Measurements from ENCODE around the gene TREH.
A peak's percentile ranks its signal among the peaks of the same experiment; 100 is the strongest.

TREH gene

DNA sequence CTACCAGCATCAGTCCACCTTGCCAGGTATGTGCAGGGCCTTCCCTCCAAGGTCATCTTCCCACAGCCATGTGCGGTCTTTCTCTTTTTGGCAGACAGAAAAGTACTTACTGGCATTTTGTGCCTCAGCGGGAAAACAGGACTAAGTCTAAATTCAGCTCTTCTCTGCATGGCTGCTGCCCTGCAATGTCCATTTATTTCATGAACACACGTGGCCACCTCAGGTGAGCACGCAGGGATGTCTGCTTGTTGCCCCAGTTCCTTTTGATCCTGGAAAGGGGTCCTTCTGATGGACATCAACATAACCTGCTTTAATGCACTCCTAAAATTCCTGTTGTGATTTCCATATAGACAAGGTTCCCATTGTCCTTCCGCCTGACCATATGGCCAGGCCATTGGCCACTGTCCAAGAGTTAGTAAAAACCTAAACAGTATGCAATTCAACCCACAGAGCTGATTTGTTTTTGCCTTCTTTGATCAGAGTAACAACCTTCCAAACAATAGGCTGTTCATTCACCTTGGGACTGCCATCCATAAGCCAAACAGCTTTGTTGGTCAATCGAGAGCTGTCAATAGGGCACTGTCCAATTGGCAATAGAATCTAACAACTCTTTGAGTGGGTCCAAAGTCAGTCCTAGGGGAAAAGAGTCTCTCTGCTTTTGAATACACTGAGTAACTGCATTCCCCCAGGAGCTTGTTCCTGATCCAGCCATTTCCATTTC is 5.9 kb downstream of the TREH start:
- no peak for TF ChIP-seq CTCF (IDR thresholded peaks at IDR 0.05; ENCODE audit: low read length, missing control alignments)
- H3K4me3 ChIP-seq (replicated peaks; ENCODE audit: low read depth, low read length) = no peak overlapping the region
- DNase-seq (ENCODE audit: low read depth) = no peak

GRCh38 chr11:118672846-118673245 is 6.6 kb downstream of the TREH start:
- no peak overlapping the region for H3K4me3 ChIP-seq (replicated peaks; ENCODE audit: low read depth, low read length)
- peak; percentile 35 for DNase-seq (ENCODE audit: low read depth)
- TF ChIP-seq CTCF (IDR thresholded peaks at IDR 0.05; ENCODE audit: low read length, missing control alignments) = peak; percentile 36

- TF ChIP-seq CTCF (IDR thresholded peaks at IDR 0.05; ENCODE audit: low read length, missing control alignments) = no peak
- no peak for DNase-seq (ENCODE audit: low read depth)
- H3K4me3 ChIP-seq (replicated peaks; ENCODE audit: low read depth, low read length) = no peak overlapping the region
These were observed 8.2 kb downstream of the TREH start for GRCh38 chr11:118671254-118671653.

- DNase-seq (ENCODE audit: low read depth) = no peak
- no peak overlapping the region for H3K4me3 ChIP-seq (replicated peaks; ENCODE audit: low read depth, low read length)
- TF ChIP-seq CTCF (IDR thresholded peaks at IDR 0.05; ENCODE audit: low read length, missing control alignments) = no peak
These were observed 9.4 kb downstream of the TREH start for GRCh38 chr11:118670063-118670462.

DNA sequence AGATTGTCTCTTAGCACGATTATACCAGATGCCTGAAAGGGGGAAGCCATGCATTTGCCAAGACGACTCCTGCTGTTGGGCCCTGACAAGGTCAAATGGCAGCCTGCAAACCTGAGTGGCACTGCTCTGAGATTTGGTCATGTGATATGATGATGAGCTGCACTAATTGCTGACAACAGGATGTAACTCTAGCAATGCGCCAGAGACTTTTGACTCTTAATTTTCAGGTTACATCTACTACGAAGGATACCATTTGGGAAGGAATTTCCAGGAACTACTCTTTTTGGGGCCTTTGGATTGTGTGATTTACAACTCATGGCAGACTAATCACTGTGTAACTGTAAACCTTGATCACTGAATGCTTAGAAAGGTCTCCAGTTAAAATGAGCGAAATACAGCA is 13.1 kb downstream of the TREH start:
- no peak for DNase-seq (ENCODE audit: low read depth)
- TF ChIP-seq CTCF (IDR thresholded peaks at IDR 0.05; ENCODE audit: low read length, missing control alignments) = no peak
- H3K4me3 ChIP-seq (replicated peaks; ENCODE audit: low read depth, low read length) = no peak overlapping the region

DNA sequence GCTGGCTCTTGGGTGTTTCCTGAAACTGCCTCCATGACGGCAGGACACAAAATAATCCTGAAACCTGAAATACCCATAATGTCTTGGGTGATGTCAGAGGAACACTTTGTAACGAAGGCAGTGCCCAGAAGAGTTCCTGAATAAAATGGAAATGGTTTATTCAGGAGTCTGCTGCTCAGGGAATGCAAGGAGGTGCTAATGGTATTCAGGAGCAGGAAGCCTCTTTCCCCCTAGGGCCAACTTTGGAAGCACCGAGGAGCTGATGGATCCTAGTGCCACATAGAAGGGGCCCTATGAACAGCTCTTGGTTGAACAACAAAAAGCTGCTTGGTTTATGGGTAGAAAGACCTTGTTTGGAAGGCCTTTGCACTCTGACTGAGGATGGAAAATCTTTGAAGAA is 15.5 kb downstream of the TREH start:
- no peak for DNase-seq (ENCODE audit: low read depth)
- no peak overlapping the region for H3K4me3 ChIP-seq (replicated peaks; ENCODE audit: low read depth, low read length)
- no peak for TF ChIP-seq CTCF (IDR thresholded peaks at IDR 0.05; ENCODE audit: low read length, missing control alignments)

- no peak for TF ChIP-seq CTCF (IDR thresholded peaks at IDR 0.05; ENCODE audit: low read length, missing control alignments)
- H3K4me3 ChIP-seq (replicated peaks; ENCODE audit: low read depth, low read length) = no peak overlapping the region
- no peak for DNase-seq (ENCODE audit: low read depth)
These were observed 16.1 kb downstream of the TREH start for GRCh38 chr11:118663381-118663780.

Measured in fibroblast of pulmonary artery (primary cell).